ENCODE measurements around the gene ACAD11. TPM values are rescaled to one million over a fixed set of nuclear protein-coding genes. Genes with fewer than 3 reads are reported as not detected.
"Not testable (repeated sequence)": the region's sequence is repeated elsewhere in the genome, so short reads cannot be mapped to it uniquely, and the experiment has no call there.

Gene ACAD11
- polyA plus RNA-seq, 1 donor from 2014 or later = 6.0 TPM

DNA sequence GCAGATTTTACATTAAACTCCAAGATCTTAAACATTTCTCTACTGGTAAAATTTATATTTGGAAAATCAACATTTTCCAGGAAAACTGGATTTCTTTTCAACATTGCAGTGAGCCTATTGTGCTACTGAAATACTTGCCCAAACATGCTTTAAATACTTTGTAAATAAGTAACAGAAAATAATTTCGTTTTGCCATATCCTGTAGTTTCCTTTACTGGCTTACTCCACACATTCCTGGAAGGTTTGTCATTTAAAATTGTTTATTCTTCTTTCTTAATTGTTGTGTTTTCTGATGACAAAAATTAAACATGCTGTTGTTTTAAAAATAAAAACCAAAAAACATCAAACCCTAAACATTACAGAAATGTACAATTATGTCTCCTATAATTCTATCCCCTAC lies 22.0 kb downstream of the ACAD11 start:
- Mint-ChIP-seq H3K4me1 (peaks cover 0 to 2% (median 0%) of the 10 kb centered on the region in 3 donors), H3K36me3 (peaks cover 1% of the 10 kb centered on the region), H3K27me3 (no peaks in the 10 kb centered on the region), H3K27ac (no peak overlapping the region), H3K9me3 (no peaks in the 10 kb centered on the region), H3K4me3 (no peak overlapping the region)

DNA sequence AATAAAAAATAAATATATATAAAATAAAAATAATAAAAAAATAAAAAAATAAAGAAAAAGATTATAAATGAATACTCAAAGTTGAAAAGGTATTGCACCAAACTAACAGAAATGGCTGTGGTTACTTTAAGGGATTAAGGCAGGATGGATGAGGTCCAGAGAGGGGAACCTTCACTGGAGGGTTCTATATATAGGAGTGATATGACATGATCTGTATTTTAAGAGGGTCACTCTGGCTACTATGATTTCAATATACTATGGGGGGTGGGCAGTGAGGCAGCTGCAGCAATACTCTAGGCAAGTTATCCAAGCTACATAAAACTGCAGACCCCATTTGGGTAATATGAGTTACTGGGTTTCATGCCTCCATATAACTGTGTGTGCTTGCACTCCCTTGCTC lies 24.6 kb downstream of the ACAD11 start:
- Mint-ChIP-seq H3K27me3 (no peaks in the 10 kb centered on the region), H3K9me3 (no peaks in the 10 kb centered on the region), H3K27ac (no peak overlapping the region), H3K36me3 (peaks cover 3% of the 10 kb centered on the region), H3K4me3 (no peak overlapping the region), H3K4me1 (no peaks in the 10 kb centered on the region)

DNA sequence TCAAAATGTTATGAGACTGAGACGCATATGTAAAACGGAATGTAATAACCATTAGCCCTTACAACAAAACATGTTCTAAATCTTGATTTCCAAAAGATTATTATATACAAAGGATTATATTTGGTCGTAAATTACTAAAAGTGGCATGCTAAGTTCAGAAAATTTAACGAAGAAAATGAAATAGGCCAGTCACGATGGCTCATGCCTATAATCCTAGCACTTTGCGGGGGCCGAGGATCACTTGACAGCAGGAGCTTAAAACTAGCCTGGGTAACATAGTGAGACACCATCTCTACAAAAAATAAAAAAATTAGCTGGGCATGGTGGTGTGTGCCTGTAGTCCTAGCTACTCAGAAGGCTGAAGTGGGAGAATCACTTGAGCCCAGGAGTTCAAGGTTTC lies 29.0 kb downstream of the ACAD11 start:
- H3K36me3 Mint-ChIP-seq = peaks cover 3% of the 10 kb centered on the region
- H3K9me3 Mint-ChIP-seq = no peaks in the 10 kb centered on the region
- H3K27ac Mint-ChIP-seq = no peak overlapping the region
- no peaks in the 10 kb centered on the region for H3K27me3 Mint-ChIP-seq
- H3K4me1 Mint-ChIP-seq = peaks cover 0 to 3% (median 3%) of the 10 kb centered on the region in 3 donors
- H3K4me3 Mint-ChIP-seq = no peak overlapping the region

DNA sequence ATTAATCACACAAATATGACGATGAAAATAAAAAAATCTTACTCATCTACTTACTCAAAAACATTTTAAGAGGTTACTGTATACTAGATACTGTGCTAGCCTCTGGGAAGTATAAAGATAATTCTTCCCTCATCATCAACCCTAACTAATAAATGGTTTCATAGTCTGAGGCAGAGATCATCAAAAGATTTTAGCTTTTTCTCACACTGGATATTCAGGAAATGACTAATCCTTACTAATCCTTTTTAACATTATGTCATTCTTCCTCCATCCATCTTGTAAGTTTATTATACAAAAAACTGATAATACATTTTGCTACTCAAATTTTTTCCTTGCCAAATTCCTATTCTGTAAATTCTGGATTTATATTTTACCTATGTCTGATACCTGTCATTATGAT lies 29.7 kb downstream of the ACAD11 start:
- H3K27ac Mint-ChIP-seq = no peak overlapping the region
- H3K9me3 Mint-ChIP-seq = no peaks in the 10 kb centered on the region
- H3K4me1 Mint-ChIP-seq = peaks cover 0 to 4% (median 3%) of the 10 kb centered on the region in 3 donors
- H3K27me3 Mint-ChIP-seq = no peaks in the 10 kb centered on the region
- H3K4me3 Mint-ChIP-seq = no peak overlapping the region
- H3K36me3 Mint-ChIP-seq = peaks cover 4% of the 10 kb centered on the region

DNA sequence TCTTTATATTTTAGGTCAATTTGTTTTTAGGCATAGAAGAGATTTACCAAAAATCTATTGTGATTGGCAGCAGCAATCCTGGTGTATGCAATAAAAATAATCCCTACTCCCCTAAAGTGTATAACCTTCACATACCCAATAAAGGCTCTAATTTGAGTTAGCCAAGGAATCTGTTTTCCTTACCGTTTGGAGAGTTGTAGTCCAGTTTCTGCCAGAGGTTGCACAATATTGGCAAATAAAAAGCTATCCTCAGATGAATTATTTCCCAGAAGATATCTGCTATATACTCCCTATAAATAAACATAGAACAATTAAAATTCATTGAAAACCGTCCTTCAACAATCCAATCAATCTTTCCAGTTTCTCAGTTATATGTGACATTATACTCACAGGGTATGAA lies 31.5 kb downstream of the ACAD11 start:
- Mint-ChIP-seq H3K27me3 (no peaks in the 10 kb centered on the region), H3K4me1 (peaks cover 0 to 4% (median 3%) of the 10 kb centered on the region in 3 donors), H3K4me3 (no peak overlapping the region), H3K36me3 (peaks cover 6% of the 10 kb centered on the region), H3K9me3 (no peaks in the 10 kb centered on the region), H3K27ac (no peak overlapping the region)

DNA sequence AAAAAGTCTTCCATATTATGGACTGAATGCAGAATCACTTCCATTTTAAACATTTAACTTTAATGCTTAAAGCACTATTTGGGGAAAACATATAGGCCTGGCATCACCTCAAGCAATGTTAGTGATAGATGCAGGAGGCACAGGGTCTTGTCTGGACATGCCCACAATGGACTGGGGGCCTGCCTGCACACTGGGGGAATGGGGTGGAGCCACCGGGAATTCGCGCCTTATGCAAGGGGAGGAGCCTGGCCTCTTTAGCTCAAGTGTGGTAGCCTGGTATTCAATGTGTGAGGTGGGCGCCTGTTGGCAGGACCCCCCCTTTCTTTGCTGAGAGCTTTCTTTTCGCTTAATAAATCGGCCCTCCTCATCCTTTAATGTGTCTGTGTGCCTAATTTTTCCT lies 32.7 kb downstream of the ACAD11 start:
- Mint-ChIP-seq H3K4me1 (peaks cover 0 to 6% (median 3%) of the 10 kb centered on the region in 3 donors), H3K36me3 (peaks cover 4% of the 10 kb centered on the region), H3K27ac (no peak overlapping the region), H3K27me3 (no peaks in the 10 kb centered on the region), H3K4me3 (no peak overlapping the region), H3K9me3 (no peaks in the 10 kb centered on the region)

DNA sequence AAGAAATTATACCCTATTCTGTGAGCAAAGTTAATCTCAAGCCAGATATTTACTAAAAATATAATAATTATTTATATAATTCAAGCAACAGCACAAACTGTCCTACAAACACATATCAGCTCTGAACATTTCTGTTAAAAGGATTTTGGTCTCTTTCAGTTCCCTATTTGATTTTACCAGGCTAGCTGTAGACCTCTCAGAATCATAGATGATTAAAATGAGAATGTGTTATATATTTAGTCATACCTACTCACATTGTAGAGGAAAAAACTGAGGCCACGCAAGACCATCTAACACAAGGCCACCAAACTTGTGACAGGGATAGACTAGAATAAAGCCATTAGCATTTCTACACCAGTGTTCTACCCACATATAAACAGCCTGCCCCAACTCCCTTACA lies 34.0 kb downstream of the ACAD11 start:
- no peaks in the 10 kb centered on the region for H3K27me3 Mint-ChIP-seq
- H3K9me3 Mint-ChIP-seq = no peaks in the 10 kb centered on the region
- H3K36me3 Mint-ChIP-seq = peaks cover 12% of the 10 kb centered on the region
- no peak overlapping the region for H3K4me3 Mint-ChIP-seq
- H3K4me1 Mint-ChIP-seq = peaks cover 0 to 6% (median 3%) of the 10 kb centered on the region in 3 donors
- no peak overlapping the region for H3K27ac Mint-ChIP-seq

DNA sequence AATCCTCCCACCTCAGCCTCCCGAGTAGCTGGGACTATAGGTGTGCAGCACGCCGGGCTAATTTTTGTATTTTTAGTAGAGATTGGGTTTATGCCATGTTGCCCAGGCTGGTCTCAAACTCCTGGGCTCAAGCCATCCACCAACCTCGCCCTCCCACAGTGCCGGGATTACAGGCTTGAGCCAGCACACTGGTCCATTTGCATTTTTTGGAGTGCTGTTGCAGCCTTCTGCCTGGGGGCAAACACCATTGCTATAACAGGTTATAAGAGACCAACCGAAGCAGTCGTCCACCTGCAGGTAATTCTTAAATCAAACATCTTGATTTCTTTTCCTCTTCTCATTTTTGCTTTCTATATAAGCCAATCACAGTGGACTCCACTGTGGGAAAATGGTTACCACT lies 34.8 kb downstream of the ACAD11 start:
- Mint-ChIP-seq H3K27ac (no peak overlapping the region), H3K9me3 (no peaks in the 10 kb centered on the region), H3K4me3 (no peak overlapping the region), H3K36me3 (peaks cover 16% of the 10 kb centered on the region), H3K27me3 (no peaks in the 10 kb centered on the region), H3K4me1 (peaks cover 0 to 6% (median 3%) of the 10 kb centered on the region in 3 donors)

DNA sequence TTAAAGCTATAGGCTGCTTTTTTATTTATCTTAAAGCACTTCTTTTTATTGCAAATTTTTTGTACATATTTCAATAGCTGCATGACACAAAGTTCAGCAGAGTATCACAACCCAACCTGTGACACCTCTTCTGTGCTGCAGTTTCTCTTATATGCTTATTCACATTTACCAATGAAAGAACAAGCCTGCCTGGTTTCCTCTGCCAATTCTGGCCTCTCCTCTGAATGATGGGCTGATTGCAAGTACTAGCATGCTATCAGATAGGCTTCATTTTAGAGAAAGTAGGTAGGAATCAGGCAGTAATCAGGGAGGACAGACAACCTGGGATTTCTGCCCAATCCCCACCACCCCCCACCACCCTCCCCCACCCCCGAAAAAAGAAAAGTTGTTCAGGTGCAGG lies 36.0 kb downstream of the ACAD11 start:
- H3K9me3 Mint-ChIP-seq = no peaks in the 10 kb centered on the region
- H3K27me3 Mint-ChIP-seq = no peaks in the 10 kb centered on the region
- H3K4me3 Mint-ChIP-seq = no peak overlapping the region
- peaks cover 16% of the 10 kb centered on the region for H3K36me3 Mint-ChIP-seq
- peaks cover 0 to 6% (median 3%) of the 10 kb centered on the region in 3 donors for H3K4me1 Mint-ChIP-seq
- H3K27ac Mint-ChIP-seq = no peak overlapping the region

DNA sequence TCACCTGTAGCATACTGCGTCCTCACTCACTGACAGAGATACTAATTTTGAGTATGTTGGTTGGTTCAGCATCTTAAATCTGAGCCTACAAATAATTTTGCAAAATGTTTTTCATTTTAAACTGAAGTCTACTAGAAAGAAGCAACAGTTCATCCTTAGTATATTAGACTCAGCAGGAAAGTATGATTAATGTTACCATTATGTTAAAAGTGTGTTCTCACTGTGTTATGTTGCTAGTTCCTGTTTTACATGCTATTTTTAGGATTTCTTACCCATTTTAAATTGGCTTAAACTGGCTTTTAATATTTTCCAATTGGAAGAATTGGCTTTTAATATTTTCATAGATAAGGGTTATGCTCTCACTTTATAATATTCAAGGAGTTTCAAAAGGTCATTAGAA lies 36.8 kb downstream of the ACAD11 start:
- no peaks in the 10 kb centered on the region for H3K9me3 Mint-ChIP-seq
- peaks cover 16% of the 10 kb centered on the region for H3K36me3 Mint-ChIP-seq
- H3K4me3 Mint-ChIP-seq = no peak overlapping the region
- no peaks in the 10 kb centered on the region for H3K27me3 Mint-ChIP-seq
- no peak overlapping the region for H3K27ac Mint-ChIP-seq
- peaks cover 0 to 6% (median 3%) of the 10 kb centered on the region in 3 donors for H3K4me1 Mint-ChIP-seq

DNA sequence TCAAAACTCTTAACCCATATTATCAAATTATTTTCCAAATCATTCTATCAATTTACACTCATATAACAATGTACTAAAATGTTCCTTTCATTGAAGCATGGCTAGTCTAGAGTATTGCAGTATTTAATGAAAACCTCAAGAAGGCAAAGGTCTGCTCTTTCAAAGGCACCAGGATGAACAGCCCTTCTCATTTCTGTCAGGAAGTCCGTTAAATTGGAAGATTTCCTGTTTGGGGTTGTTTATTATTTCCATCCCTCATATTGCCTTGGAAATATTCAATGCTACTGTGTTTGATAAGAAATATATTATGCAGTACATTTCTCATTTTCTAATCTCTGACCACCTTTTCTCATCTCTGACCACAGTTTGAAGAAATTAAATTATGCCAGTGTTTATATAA lies 37.5 kb downstream of the ACAD11 start:
- Mint-ChIP-seq H3K27me3 (no peaks in the 10 kb centered on the region), H3K36me3 (peaks cover 16% of the 10 kb centered on the region), H3K4me3 (no peak overlapping the region), H3K4me1 (peaks cover 0 to 6% (median 3%) of the 10 kb centered on the region in 3 donors), H3K9me3 (no peaks in the 10 kb centered on the region), H3K27ac (no peak overlapping the region)

DNA sequence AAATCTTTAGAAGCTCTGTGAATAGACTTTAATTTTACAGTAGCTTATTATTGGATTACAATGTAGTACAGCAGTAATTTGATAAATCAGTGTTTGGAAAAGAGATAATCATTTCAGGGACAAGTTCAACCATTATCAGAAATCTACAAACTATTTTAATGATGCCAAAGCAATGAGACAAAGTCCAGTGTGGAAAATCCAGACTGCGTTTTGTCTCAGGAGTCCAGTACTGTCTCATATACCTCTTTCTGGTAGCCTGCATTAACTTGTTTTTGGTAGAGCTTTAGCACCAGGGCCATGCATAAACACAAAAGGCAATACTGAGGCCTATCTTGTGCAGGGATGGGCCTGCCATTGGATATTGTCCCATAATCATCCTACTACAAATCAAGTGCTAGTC lies 42.8 kb downstream of the ACAD11 start:
- no peak overlapping the region for H3K4me3 Mint-ChIP-seq
- H3K4me1 Mint-ChIP-seq = no peaks in the 10 kb centered on the region
- H3K36me3 Mint-ChIP-seq = peaks cover 21% of the 10 kb centered on the region
- H3K9me3 Mint-ChIP-seq = peaks cover 0 to 2% (median 0%) of the 10 kb centered on the region in 3 donors
- H3K27ac Mint-ChIP-seq = no peak overlapping the region
- no peaks in the 10 kb centered on the region for H3K27me3 Mint-ChIP-seq

DNA sequence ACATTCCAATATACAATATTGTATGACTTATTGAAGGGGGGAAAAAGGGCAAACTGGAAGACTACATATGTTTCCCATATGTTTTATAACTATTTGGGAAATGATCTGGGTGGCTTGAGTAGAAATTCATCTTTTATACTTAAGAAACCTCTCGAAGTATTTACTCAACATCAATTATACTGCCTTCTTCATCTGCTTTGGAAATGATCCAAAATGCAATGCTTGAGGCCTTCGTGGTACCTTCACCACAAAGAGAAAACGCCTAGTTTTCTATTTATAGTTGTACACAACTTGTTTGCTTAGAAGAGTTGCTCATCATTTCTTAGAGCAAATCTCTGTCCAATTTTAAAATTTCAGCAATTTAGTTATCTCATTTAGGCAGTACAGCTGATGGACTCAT lies 43.7 kb downstream of the ACAD11 start:
- Mint-ChIP-seq H3K27me3 (no peaks in the 10 kb centered on the region), H3K27ac (no peak overlapping the region), H3K4me1 (peaks cover 0 to 5% (median 5%) of the 10 kb centered on the region in 3 donors), H3K36me3 (peaks cover 20% of the 10 kb centered on the region), H3K4me3 (no peak overlapping the region), H3K9me3 (peaks cover 0 to 2% (median 0%) of the 10 kb centered on the region in 3 donors)

DNA sequence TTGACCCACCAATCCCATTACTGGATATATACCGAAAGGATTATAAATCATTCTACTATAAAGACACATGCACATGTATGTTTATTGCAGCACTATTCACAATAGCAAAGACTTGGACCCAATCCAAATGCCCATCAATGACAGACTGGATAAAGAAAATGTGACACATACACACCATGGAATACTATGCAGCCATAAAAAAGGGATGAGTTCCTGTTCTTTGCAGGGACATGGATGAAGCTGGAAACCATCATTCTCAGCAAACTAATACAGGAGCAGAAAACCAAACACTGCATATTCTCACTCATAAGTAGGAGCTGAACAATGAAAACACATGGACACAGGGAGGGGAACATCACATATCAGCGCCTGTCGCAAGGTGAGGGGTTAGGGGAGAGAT lies 44.3 kb downstream of the ACAD11 start:
- not testable (repeated sequence) for H3K27ac Mint-ChIP-seq, H3K9me3 Mint-ChIP-seq, H3K4me1 Mint-ChIP-seq, H3K27me3 Mint-ChIP-seq, H3K4me3 Mint-ChIP-seq
- peaks cover 15% of the 10 kb centered on the region for H3K36me3 Mint-ChIP-seq

DNA sequence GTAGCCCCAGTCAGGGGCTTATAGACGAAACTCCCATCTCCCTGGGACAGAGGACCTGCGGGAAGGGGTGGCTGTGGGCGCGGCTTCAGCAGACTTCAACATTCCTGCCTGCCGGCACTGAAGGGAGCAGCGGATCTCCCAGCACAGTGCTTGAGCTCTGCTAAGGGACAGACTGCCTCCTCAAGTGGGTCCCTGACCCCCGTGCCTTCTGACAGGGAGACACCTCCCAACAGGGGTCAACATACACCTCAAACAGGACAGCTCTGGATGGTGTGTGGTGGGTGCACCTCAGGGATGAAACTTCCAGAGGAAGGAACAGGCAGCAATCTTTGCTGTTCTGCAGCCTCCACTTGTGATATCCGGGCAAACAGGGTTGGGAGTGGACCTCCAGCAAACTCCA lies 53.0 kb downstream of the ACAD11 start:
- peaks cover 24% of the 10 kb centered on the region for H3K36me3 Mint-ChIP-seq
- H3K9me3 Mint-ChIP-seq, H3K27me3 Mint-ChIP-seq, H3K4me3 Mint-ChIP-seq, H3K4me1 Mint-ChIP-seq, H3K27ac Mint-ChIP-seq: not testable (repeated sequence)

DNA sequence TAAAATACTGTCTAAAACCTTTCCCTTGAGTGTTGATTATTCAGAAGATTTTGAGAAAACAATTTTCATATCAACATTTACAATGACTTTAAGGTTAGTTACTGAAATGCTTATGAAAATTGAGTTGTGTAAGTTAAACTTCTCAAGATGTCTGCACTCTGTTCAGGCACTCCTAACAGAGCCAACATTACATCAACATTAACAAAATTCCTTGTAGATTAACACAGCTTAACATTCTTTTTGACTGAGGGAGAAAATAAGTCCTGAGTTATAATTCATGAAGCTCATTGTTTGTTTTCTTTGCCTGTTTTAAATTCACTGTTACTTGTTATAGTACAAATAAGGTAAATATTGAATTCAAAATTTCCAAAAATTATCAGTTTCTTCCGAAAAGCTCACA lies 53.5 kb downstream of the ACAD11 start:
- Mint-ChIP-seq H3K27me3 (no peaks in the 10 kb centered on the region), H3K9me3 (peaks cover 0 to 4% (median 0%) of the 10 kb centered on the region in 3 donors), H3K36me3 (peaks cover 20% of the 10 kb centered on the region), H3K4me3 (no peak overlapping the region), H3K4me1 (peaks cover 1 to 2% (median 2%) of the 10 kb centered on the region in 3 donors), H3K27ac (no peak overlapping the region)

DNA sequence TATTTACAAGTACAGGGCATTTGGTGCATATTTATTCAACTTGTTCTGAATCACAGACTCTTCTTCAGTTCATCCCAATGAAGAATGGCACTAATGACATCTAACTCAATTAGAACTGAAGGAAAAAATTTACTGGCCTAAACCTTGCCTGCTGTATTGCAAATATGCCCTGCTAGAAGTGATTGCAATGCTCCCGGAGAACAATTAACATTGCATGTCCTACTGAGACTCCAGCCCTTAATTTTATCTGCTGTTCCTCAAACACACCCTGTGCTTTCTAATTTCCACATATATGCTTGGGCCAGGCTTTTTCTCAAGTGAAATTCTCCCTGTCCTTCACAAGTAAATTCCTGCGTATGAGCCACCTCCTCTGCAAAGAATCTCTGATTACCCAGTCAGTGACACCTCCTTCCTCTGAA lies 54.2 kb downstream of the ACAD11 start:
- peaks cover 0 to 1% (median 0%) of the 10 kb centered on the region in 3 donors for H3K4me1 Mint-ChIP-seq
- no peaks in the 10 kb centered on the region for H3K27me3 Mint-ChIP-seq
- peaks cover 19% of the 10 kb centered on the region for H3K36me3 Mint-ChIP-seq
- H3K4me3 Mint-ChIP-seq = no peak overlapping the region
- no peak overlapping the region for H3K27ac Mint-ChIP-seq
- peaks cover 0 to 4% (median 0%) of the 10 kb centered on the region in 3 donors for H3K9me3 Mint-ChIP-seq

All from IgD-negative memory B cell (primary cell).